ENCODE results near the gene NIPAL4. TPM values are rescaled to one million over a fixed set of nuclear protein-coding genes. Genes with fewer than 3 reads are reported as not detected.
A peak's percentile ranks its signal among the peaks of the same experiment; 100 is the strongest.

NIPAL4 gene
- total RNA-seq, 4 donors from 2014 or later: 13.2 to 33.7 (median 17.8) TPM

- H3K36me3 ChIP-seq: no peaks in the 10 kb centered on the region
- no peak overlapping the region for H3K4me3 ChIP-seq
- intact Hi-C loops (cut with DNase I): no loop called here
- H3K27me3 ChIP-seq: no peaks in the 10 kb centered on the region
- DNase-seq: no peak
- WGBS, 2 donors: 59 to 69% methylated on average over 7 of the region's 7 CpGs
- no peaks in the 10 kb centered on the region for H3K9me3 ChIP-seq
- TF ChIP-seq, protein P1, sequence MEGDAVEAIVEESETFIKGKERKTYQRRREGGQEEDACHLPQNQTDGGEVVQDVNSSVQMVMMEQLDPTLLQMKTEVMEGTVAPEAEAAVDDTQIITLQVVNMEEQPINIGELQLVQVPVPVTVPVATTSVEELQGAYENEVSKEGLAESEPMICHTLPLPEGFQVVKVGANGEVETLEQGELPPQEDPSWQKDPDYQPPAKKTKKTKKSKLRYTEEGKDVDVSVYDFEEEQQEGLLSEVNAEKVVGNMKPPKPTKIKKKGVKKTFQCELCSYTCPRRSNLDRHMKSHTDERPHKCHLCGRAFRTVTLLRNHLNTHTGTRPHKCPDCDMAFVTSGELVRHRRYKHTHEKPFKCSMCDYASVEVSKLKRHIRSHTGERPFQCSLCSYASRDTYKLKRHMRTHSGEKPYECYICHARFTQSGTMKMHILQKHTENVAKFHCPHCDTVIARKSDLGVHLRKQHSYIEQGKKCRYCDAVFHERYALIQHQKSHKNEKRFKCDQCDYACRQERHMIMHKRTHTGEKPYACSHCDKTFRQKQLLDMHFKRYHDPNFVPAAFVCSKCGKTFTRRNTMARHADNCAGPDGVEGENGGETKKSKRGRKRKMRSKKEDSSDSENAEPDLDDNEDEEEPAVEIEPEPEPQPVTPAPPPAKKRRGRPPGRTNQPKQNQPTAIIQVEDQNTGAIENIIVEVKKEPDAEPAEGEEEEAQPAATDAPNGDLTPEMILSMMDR (IDR thresholded peaks at IDR 0.05): no peak
- TF ChIP-seq POLR2A (IDR thresholded peaks at IDR 0.05): no peak
- peaks cover 0 to 14% (median 8%) of the 10 kb centered on the region in 3 donors for H3K4me1 ChIP-seq
- H3K27ac ChIP-seq: no peak overlapping the region
Observed at GRCh38 chr5:157443041-157443549, 16.9 kb upstream of the NIPAL4 start.

GRCh38 chr5:157444224-157444623, 15.8 kb upstream of the NIPAL4 start:
- TF ChIP-seq POLR2A (IDR thresholded peaks at IDR 0.05): no peak
- TF ChIP-seq, protein P1 (IDR thresholded peaks at IDR 0.05): no peak
- no peaks in the 10 kb centered on the region for H3K9me3 ChIP-seq
- no peak overlapping the region for H3K27ac ChIP-seq
- H3K36me3 ChIP-seq: no peaks in the 10 kb centered on the region
- no peaks in the 10 kb centered on the region for H3K27me3 ChIP-seq
- DNase-seq: no peak
- intact Hi-C loops (cut with DNase I): no loop called here
- peaks cover 0 to 24% (median 14%) of the 10 kb centered on the region in 3 donors for H3K4me1 ChIP-seq
- WGBS, 2 donors: 72 to 75% methylated on average over 4 of the region's 4 CpGs
- H3K4me3 ChIP-seq: no peak overlapping the region

GRCh38 chr5:157445745-157446411, 14.1 kb upstream of the NIPAL4 start:
- Histone ChIP-seq H3K27ac (no peak overlapping the region), H3K9me3 (no peaks in the 10 kb centered on the region), H3K4me3 (no peak overlapping the region), H3K27me3 (no peaks in the 10 kb centered on the region), H3K36me3 (no peaks in the 10 kb centered on the region), H3K4me1 (peaks cover 0 to 33% (median 17%) of the 10 kb centered on the region in 3 donors)
- no peak for DNase-seq
- TF ChIP-seq, protein P1 (IDR thresholded peaks at IDR 0.05): no peak
- TF ChIP-seq POLR2A (IDR thresholded peaks at IDR 0.05): no peak
- 74 to 86% methylated on average over 5 of the region's 5 CpGs for WGBS, 2 donors
- intact Hi-C loops (cut with DNase I): no loop called here

- H3K9me3 ChIP-seq: no peaks in the 10 kb centered on the region
- no peak overlapping the region for H3K27ac ChIP-seq
- TF ChIP-seq POLR2A (IDR thresholded peaks at IDR 0.05): no peak
- TF ChIP-seq, protein P1 (IDR thresholded peaks at IDR 0.05): no peak
- WGBS, 2 donors: 71 to 76% methylated on average over 9 of the region's 9 CpGs
- DNase-seq: no peak
- H3K36me3 ChIP-seq: no peaks in the 10 kb centered on the region
- peaks cover 0 to 33% (median 17%) of the 10 kb centered on the region in 3 donors for H3K4me1 ChIP-seq
- H3K4me3 ChIP-seq: no peak overlapping the region
- intact Hi-C loops (cut with DNase I): no loop called here
- no peaks in the 10 kb centered on the region for H3K27me3 ChIP-seq
Observed at GRCh38 chr5:157446412-157446935, 13.5 kb upstream of the NIPAL4 start.

DNA sequence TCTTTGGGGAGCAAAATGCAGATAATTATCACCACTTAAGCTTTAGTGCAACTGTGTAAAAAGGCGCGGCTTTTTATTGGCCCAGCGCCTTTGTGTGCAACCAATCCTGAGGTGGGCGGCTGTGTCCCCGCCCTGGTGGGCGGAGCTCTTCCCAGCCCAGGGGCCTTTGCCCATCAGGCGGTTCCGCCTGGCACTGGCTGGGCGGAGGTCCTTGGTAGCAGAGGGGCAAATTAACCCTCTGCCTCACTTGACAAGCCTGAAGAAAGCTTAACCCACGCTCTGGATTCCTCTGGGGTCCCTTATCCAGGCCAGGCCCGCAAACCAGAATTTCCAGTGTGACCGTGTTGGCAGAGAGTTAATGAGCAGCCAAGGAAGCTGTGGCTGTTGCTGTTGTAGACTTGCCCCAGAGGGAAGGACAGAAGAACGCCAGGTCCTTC, 12.8 kb upstream of the NIPAL4 start:
- no peak for DNase-seq
- peak overlapping the region; percentile 14 to 56 (median 43) for H3K27ac ChIP-seq

More for the DNA sequence above, 12.8 kb upstream of the NIPAL4 start:
- intact Hi-C loops (cut with DNase I): no loop called here
- TF ChIP-seq POLR2A (IDR thresholded peaks at IDR 0.05): no peak
- TF ChIP-seq, protein P1 (IDR thresholded peaks at IDR 0.05): no peak
- Histone ChIP-seq H3K9me3 (no peaks in the 10 kb centered on the region), H3K4me1 (peaks cover 0 to 33% (median 17%) of the 10 kb centered on the region in 3 donors), H3K27me3 (no peaks in the 10 kb centered on the region), H3K4me3 (no peak overlapping the region), H3K36me3 (no peaks in the 10 kb centered on the region)
- 49 to 69% methylated on average over 6 to 12 of the region's 13 CpGs for WGBS, 2 donors
